HG03064 (cell line): ENCODE data around the gene CABP5.

ENCODE experiments used
- ATAC-seq: cut with Tn5 transposase; IDR thresholded peaks from one replicate; pipeline ENCODE4 v1.9.1; 2021; ENCODE audit warnings: low read depth; ENCODE audit not compliant: unreplicated experiment

The CABP5 gene

DNA sequence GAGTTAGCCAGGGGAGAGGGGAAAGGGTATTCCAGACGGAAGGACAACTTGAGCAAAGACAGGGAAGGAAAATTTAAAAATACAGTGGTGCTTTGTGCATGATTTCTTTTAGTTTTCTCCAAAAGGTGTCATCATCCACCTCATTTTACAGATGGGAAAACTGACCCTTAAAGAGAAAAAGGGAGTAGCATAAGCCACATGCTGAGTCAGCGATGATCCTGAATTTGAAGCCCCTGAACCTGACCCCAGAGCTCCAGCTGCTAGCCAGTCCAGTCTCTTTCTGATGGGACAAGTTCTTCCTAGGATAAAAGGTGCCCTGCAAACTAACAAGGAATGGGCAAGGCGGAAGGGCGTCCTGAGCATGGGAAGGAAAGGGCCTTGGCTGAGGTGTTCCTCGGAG lies 10.3 kb downstream of the CABP5 start:
- ATAC-seq: no peak

- no peak for ATAC-seq
Measured at GRCh38 chr19:48030073-48030472, 13.8 kb downstream of the CABP5 start.

GRCh38 chr19:48029431-48029830 lies 14.4 kb downstream of the CABP5 start:
- ATAC-seq: no peak

- ATAC-seq: no peak
Measured at GRCh38 chr19:48025480-48025879, 18.4 kb downstream of the CABP5 start.

DNA sequence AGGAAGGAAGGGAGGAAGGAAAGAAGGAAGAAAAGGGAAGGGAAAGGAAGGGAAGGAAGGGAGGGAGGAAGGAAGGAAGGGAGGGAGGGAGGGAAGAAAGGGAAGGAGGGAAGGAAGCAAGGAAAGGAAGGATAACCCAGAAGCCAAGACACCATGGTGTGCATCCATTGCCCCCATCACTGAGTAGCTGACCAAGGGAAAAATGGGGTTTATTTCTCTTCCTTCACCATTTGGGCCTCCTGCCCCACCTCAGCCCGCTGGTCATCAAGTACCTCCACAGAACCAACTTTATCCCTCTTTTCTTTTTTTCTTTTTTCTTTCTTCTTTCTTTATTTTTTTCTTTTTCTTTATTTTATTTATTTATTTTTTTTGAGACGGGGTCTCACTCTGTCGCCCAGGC lies 20.4 kb downstream of the CABP5 start:
- no peak for ATAC-seq

- no peak for ATAC-seq
Measured at GRCh38 chr19:48023011-48023410, 20.9 kb downstream of the CABP5 start.

DNA sequence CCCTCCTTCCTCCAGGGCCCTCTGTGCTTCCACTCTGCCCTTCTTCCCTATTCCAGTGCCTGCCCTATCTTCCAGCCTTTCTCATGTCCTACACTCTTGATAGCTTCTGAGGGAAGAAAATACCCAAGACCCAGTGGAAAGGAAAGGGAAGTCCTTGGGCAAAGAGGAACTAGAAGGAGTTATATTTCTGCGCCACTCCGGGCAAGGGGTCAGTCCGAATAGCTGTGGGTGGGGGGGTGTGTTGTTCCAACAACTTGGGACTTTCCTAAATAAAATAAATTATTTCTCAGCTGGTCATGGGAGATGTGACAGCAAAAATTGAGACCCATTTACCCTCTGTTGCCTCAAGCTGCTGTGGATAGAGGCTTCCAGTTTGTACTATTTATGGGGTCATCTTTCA lies 23.2 kb downstream of the CABP5 start:
- ATAC-seq: no peak

GRCh38 chr19:48010932-48011758 lies 32.7 kb downstream of the CABP5 start:
- ATAC-seq: no peak

GRCh38 chr19:48006762-48007161 lies 37.1 kb downstream of the CABP5 start:
- no peak for ATAC-seq

DNA sequence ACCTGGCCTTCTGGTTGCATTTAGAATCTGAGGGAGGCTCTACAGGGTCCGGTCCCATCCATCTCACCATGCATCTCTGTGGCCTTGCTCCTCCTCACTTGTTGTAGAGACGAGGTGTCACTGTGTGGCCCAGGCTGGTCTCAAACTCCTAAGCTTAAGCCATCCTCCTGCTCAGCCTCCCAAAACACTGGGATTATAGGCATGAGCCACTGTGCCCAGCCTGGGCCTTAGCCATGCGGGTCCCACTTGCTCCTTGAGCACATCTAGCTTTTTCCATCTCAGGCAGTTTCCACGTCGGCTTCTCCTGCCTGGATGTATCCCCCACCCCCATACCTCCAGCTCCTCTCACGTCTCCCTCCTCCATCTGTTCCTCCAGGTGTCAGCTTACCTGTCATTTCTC lies 39.6 kb downstream of the CABP5 start:
- ATAC-seq: no peak

GRCh38 chr19:48000846-48001245 lies 43.0 kb downstream of the CABP5 start:
- no peak for ATAC-seq

GRCh38 chr19:47998800-47999199 lies 45.1 kb downstream of the CABP5 start:
- no peak for ATAC-seq

- ATAC-seq: no peak
Measured at GRCh38 chr19:47996230-47996727, 47.6 kb downstream of the CABP5 start.

DNA sequence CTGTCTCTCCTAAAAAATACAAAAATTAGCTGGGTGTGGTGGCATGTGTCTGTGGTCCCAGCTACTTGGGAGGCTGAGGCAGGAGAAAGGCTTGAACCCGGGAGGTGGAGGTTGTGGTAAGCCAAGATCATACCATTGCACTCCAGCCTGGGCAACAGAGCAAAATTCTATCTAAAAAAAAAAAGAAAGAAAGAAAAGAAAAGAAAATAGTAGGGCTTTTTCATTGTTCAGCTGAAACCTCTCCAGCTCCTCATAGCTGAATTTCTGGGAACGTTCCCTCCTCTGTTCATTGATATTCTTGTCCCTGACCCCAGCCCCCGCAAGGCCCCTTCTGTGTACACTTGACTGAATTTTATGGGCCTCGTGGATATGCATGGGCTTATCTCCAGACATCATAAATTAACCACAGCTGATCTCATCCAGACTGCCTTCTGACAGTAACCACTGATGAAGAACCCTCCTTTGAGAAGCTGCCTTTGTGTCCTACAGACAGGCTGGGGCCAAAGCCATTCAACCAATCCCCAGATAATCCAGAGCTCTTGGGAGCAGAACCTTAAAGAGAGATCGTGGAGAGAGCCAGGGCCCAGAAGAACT lies 49.6 kb downstream of the CABP5 start, which contains the start of gene ELSPBP1:
Gene ELSPBP1, plus strand, starts transcription at position 424 of the 594 bp plus-strand sequence. CDS start 14,036 bp downstream, outside the sequence.
- no peak for ATAC-seq

DNA sequence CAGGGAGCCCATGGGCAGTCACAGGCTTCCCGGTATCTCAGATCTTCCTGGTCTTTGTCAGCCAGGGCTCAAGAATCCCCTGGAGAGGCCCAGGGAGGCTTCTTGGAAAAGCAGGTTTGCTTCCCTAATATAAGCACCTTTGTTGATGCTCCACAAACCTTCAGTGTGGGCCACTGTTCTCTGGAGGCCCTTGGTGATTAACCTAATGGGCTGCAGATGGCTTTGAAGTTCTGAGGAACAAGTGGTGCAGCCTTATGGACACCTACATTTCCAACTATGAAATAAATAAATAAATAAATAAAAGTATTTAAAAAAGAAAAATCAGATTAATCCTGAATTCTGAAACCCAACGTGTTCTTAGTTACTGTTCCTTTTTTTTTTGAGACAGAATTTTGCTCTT lies 51.8 kb downstream of the CABP5 start, which contains the start of gene BSPH1:
Gene BSPH1, minus strand, starts transcription at position 101 of the 400 bp plus-strand sequence. Its CDS starts 89 bp downstream, at position 12.
- ATAC-seq: no peak

GRCh38 chr19:47991191-47991808 lies 52.6 kb downstream of the CABP5 start:
- no peak for ATAC-seq
